ENCODE measurements around the gene GNS. TPM values are rescaled to one million over a fixed set of nuclear protein-coding genes. Genes with fewer than 3 reads are reported as not detected.

The GNS gene
- total and polyA plus RNA-seq, 10 of the 15 experiments (the other 5 are each of a cell fraction or from before 2014, with no cell fraction given): 4.1 to 33.8 (median 19.1) TPM

DNA sequence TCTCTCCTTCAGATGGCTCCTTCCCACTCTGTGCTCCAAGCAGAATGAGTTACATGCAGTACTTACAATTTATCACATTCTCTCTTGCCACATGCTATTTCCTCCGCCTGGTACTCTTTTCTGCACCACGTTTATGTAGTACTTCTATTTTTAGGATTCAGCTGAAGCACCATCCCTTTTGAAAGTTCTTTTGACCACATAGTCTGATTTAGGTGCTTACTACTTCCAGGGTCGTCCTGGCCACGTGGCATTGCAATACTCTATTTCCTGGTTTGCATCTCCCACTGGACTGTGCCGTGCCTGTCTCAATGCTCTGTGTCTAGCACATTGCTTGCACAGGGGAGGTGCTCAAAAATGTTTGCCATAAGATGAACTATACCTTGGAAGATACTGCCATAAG, 48.9 kb upstream of the GNS start (continued):
- TF ChIP-seq, protein P1, sequence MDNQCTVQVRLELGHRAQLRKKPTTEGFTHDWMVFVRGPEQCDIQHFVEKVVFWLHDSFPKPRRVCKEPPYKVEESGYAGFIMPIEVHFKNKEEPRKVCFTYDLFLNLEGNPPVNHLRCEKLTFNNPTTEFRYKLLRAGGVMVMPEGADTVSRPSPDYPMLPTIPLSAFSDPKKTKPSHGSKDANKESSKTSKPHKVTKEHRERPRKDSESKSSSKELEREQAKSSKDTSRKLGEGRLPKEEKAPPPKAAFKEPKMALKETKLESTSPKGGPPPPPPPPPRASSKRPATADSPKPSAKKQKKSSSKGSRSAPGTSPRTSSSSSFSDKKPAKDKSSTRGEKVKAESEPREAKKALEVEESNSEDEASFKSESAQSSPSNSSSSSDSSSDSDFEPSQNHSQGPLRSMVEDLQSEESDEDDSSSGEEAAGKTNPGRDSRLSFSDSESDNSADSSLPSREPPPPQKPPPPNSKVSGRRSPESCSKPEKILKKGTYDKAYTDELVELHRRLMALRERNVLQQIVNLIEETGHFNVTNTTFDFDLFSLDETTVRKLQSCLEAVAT (IDR thresholded peaks at IDR 0.05): no peak
- TF ChIP-seq SREBF2 (IDR thresholded peaks at IDR 0.05; ENCODE audit: low read length) (no peak), SMARCA5 (IDR thresholded peaks at IDR 0.05) (no peak)

DNA sequence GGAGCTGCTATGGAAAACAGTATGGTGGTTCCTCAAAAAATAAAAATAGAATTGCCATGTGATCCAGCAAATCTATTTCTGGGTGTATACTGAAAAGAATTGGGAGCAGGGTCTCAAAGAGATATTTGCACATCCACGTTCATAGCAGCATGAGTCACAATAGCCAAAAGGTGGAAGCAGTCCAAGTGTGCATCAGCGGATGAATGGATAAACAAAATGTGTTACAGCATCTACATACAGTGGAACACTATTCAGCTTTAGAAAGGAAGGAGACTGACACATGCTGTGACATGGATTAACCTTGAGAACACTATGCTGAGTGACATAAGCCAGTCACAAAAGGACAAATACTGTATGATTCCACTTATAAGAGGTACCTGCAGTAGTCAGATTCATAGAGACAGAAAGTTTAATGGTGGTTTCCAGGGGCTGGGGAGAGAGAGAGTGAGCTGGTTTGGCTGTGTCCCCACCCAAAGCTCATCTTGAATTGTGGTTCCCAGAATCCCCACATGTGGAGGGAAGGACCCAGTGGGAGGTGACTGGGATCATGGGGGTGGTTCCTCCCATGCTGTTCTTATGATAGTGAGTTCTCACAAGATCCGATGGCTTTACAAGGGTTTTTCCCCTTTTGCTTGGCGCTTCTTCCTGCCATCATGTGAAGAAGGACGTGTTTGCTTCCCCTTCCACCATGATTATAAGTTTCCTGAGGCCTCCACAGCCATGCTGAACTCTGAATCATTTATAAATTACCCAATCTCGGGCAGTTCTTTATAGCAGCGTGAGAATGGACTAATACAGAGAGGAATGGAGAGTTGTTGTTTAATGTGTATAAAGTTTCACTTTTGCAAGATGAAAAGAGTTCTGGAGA, 47.6 kb upstream of the GNS start:
- no peak overlapping the region for H3K4me3 ChIP-seq
- TF ChIP-seq, protein P2, sequence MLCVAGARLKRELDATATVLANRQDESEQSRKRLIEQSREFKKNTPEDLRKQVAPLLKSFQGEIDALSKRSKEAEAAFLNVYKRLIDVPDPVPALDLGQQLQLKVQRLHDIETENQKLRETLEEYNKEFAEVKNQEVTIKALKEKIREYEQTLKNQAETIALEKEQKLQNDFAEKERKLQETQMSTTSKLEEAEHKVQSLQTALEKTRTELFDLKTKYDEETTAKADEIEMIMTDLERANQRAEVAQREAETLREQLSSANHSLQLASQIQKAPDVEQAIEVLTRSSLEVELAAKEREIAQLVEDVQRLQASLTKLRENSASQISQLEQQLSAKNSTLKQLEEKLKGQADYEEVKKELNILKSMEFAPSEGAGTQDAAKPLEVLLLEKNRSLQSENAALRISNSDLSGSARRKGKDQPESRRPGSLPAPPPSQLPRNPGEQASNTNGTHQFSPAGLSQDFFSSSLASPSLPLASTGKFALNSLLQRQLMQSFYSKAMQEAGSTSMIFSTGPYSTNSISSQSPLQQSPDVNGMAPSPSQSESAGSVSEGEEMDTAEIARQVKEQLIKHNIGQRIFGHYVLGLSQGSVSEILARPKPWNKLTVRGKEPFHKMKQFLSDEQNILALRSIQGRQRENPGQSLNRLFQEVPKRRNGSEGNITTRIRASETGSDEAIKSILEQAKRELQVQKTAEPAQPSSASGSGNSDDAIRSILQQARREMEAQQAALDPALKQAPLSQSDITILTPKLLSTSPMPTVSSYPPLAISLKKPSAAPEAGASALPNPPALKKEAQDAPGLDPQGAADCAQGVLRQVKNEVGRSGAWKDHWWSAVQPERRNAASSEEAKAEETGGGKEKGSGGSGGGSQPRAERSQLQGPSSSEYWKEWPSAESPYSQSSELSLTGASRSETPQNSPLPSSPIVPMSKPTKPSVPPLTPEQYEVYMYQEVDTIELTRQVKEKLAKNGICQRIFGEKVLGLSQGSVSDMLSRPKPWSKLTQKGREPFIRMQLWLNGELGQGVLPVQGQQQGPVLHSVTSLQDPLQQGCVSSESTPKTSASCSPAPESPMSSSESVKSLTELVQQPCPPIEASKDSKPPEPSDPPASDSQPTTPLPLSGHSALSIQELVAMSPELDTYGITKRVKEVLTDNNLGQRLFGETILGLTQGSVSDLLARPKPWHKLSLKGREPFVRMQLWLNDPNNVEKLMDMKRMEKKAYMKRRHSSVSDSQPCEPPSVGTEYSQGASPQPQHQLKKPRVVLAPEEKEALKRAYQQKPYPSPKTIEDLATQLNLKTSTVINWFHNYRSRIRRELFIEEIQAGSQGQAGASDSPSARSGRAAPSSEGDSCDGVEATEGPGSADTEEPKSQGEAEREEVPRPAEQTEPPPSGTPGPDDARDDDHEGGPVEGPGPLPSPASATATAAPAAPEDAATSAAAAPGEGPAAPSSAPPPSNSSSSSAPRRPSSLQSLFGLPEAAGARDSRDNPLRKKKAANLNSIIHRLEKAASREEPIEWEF (IDR thresholded peaks at IDR 0.05; ENCODE audit: insufficient replicate concordance, low read depth, low read length): no peak
- TF ChIP-seq MEF2A (IDR thresholded peaks at IDR 0.05; ENCODE audit: insufficient read depth, low read depth, low read length) (no peak), KDM1A (IDR thresholded peaks at IDR 0.05; ENCODE audit: borderline replicate concordance) (no peak), PBX3 (IDR thresholded peaks at IDR 0.05; ENCODE audit: insufficient replicate concordance, low read depth, low read length) (no peak), HDGF (IDR thresholded peaks at IDR 0.05) (no peak), ESRRA (IDR thresholded peaks at IDR 0.05; ENCODE audit: low read length) (no peak), HDAC6 (IDR thresholded peaks at IDR 0.05; ENCODE audit: unreplicated experiment) (no peak), HCFC1 (IDR thresholded peaks at IDR 0.05; ENCODE audit: low read length) (no peak)
- TF ChIP-seq, protein P3, sequence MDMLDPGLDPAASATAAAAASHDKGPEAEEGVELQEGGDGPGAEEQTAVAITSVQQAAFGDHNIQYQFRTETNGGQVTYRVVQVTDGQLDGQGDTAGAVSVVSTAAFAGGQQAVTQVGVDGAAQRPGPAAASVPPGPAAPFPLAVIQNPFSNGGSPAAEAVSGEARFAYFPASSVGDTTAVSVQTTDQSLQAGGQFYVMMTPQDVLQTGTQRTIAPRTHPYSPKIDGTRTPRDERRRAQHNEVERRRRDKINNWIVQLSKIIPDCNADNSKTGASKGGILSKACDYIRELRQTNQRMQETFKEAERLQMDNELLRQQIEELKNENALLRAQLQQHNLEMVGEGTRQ (IDR thresholded peaks at IDR 0.05; ENCODE audit: borderline replicate concordance, low read depth, low read length): no peak

More for the DNA sequence above, 47.6 kb upstream of the GNS start:
- Histone ChIP-seq H3K36me3 (ENCODE audit: control insufficient read depth in 2 of 2, insufficient read depth in 2 of 2, low read length in 1 of 2) (no peaks in the 10 kb centered on the region), H3K9ac (ENCODE audit: control insufficient read depth, insufficient read depth, low read length) (no peak overlapping the region), H4K20me1 (ENCODE audit: control insufficient read depth, insufficient read depth) (no peaks in the 10 kb centered on the region), H3K27ac (ENCODE audit: control insufficient read depth, insufficient read depth) (no peak overlapping the region), H3K79me2 (ENCODE audit: control insufficient read depth, insufficient read depth, low read length) (no peaks in the 10 kb centered on the region), H3K27me3 (replicated peaks in 1 of 2; ENCODE audit: control insufficient read depth in 2 of 2, insufficient read depth in 2 of 2, low read length in 1 of 2) (no peaks in the 10 kb centered on the region), H2AFZ (ENCODE audit: control insufficient read depth, low read depth, low read length) (no peak overlapping the region), H3K4me1 (ENCODE audit: control insufficient read depth, insufficient read depth, low read length) (peaks cover 9% of the 10 kb centered on the region), H3K4me2 (ENCODE audit: control insufficient read depth, insufficient read depth) (no peak overlapping the region), H3K9me3 (replicated peaks; ENCODE audit: control insufficient read depth, insufficient read depth, low read length) (peaks cover 6% of the 10 kb centered on the region; the same call in 2 of the 3 replicates)
- DNase-seq (ENCODE audit: low read depth, low spot score): no peak
- ChIA-PET RAD21 (ENCODE audit: unreplicated experiment) (interaction anchor here (1.0 to 1.7 kb wide), 3 partner anchors 8 to 76 kb away, joined by 3 to 8 read pairs (median 3); no protein-coding TSS in a partner anchor), CTCF (interaction anchor here (0.6 to 9.1 kb wide), 5 partner anchors 11 to 155 kb away, joined by 3 to 192 read pairs (median 4); no protein-coding TSS in a partner anchor), SMC1A (ENCODE audit: uncharacterized antibody, unreplicated experiment) (interaction anchor here (0.6 to 1.7 kb wide), 8 partner anchors 10 to 425 kb away, joined by 3 to 6 read pairs (median 4); no protein-coding TSS in a partner anchor), POLR2A (interaction anchor here (0.9 kb wide), 1 partner anchor 18 kb away, joined by 3 read pairs; the partner anchor contains the start of gene TBC1D30)
- intact Hi-C loops (cut with micrococcal nuclease; ENCODE audit: unreplicated experiment): no loop called here
- ATAC-seq: no peak
- no peak for FAIRE-seq
- 54% methylated on average over 7 of the region's 7 CpGs for WGBS (ENCODE audit: insufficient coverage, insufficient replicate concordance, low lambda C conversion rate, missing lambda C conversion rate)
- in situ Hi-C loops (cut with MboI): no loop called here
- no TSS peak for BruUV-seq (replicated peaks)

Data from GM12878 (cell line).